NB4 (cell line): Measurements from ENCODE around the gene KRTAP5-8.

Experiments
- MYC ChIP-seq: IDR thresholded peaks from 2 replicates; pipeline ENCODE4 v1.6.1; 2011; ENCODE audit warnings: low read depth, low read length
- POLR2A ChIP-seq: IDR thresholded peaks from 2 replicates; pipeline ENCODE4 v1.6.1; 2011; ENCODE audit warnings: mild to moderate bottlenecking; ENCODE audit not compliant: insufficient read length; ENCODE audit errors: extremely low read depth
- TF ChIP-seq, protein P1 (sequence below): IDR thresholded peaks from one replicate; pipeline ENCODE4 v1.5.1; 2012; ENCODE audit warnings: low read depth, low read length
- TF ChIP-seq, protein P2 (sequence below): IDR thresholded peaks from 2 replicates; pipeline ENCODE4 v1.6.1; 2011; ENCODE audit warnings: low read depth, low read length

DNA sequence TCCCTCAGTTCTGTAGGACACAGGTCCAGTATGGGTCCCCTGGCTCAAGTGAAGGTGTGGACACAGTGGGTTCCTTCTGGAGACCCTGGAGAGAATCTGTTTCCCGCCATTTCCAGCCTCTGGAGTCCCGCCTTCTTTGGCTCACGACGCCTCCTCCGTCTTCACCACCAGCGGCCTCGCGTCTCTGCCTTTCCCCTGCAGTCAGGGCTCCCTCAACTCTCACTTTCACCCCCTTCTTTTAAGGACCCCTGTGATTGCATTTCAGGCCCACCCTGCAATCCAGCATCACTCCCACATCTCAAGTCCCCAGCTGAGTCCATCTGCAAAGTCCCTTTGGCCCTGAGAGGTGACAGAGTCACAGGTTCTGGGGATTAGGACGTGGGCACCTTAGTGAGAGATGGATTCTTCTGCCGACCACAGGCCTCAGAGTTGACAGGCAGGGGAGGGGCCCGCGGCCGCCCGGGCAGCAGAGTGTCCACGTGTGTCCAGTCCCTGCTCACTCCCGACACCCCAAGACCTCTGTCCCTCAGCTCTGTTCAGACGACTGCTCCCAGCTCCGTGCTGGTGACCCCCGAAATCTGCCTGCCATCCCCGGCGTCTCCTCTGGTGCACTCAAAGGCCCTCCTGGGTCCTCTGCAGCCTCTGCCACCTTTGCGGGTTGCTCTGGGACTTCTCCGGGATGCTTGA, 47.6 kb upstream of the KRTAP5-8 start:
- TF ChIP-seq, protein P1, sequence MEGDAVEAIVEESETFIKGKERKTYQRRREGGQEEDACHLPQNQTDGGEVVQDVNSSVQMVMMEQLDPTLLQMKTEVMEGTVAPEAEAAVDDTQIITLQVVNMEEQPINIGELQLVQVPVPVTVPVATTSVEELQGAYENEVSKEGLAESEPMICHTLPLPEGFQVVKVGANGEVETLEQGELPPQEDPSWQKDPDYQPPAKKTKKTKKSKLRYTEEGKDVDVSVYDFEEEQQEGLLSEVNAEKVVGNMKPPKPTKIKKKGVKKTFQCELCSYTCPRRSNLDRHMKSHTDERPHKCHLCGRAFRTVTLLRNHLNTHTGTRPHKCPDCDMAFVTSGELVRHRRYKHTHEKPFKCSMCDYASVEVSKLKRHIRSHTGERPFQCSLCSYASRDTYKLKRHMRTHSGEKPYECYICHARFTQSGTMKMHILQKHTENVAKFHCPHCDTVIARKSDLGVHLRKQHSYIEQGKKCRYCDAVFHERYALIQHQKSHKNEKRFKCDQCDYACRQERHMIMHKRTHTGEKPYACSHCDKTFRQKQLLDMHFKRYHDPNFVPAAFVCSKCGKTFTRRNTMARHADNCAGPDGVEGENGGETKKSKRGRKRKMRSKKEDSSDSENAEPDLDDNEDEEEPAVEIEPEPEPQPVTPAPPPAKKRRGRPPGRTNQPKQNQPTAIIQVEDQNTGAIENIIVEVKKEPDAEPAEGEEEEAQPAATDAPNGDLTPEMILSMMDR = no peak
- TF ChIP-seq POLR2A (no peak), MYC (no peak)
- TF ChIP-seq, protein P2, sequence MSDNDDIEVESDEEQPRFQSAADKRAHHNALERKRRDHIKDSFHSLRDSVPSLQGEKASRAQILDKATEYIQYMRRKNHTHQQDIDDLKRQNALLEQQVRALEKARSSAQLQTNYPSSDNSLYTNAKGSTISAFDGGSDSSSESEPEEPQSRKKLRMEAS = no peak
